GM12878 (cell line): Measurements from ENCODE around the gene TSPAN10. TPM values are rescaled to one million over a fixed set of nuclear protein-coding genes. Genes with fewer than 3 reads are reported as not detected.

ENCODE experiments used
- ATAC-seq: fragments of 200-7000 bp; cut with Tn5 transposase; 3 replicates; pipeline ENCODE4 v1.9.1; 2020; ENCODE audit warnings: mild to moderate bottlenecking, moderate library complexity
- BruUV-seq: library from RNA; stranded (reverse); fragments of 400-500 nt; replicated peaks from 2 replicates; lab custom pipeline; 2021; lab: Mats Ljungman, UMichigan
- CTCF ChIA-PET: fragments of 300-600 bp; sonication (Branson Sonifier 250); formaldehyde crosslinking; extraction: SDS; loops from one replicate; lab custom pipeline; 2021; ENCODE audit warnings: inconsistent platforms; lab: Yijun Ruan, JAX
- POLR2A ChIA-PET: fragments of 350-600 bp; formaldehyde crosslinking; extraction: SDS; loops from one replicate; lab custom pipeline; 2021; ENCODE audit warnings: inconsistent platforms; lab: Charles Lee
- RAD21 ChIA-PET: fragments of 300-600 bp; sonication (Branson Sonifier 250); formaldehyde crosslinking; loops from one replicate; lab custom pipeline; 2023; ENCODE audit warnings: antibody characterized with exemption; ENCODE audit not compliant: unreplicated experiment; lab: Charles Lee
- SMC1A ChIA-PET: fragments of 300-600 bp; sonication (Branson Sonifier 250); formaldehyde crosslinking; loops from one replicate; lab custom pipeline; 2023; ENCODE audit not compliant: unreplicated experiment, uncharacterized antibody; lab: Charles Lee
- DNase-seq: peaks from one replicate; pipeline ENCODE4 v3.0.0-alpha.2; 2011; ENCODE audit warnings: low read depth, low spot score
- FAIRE-seq: peaks from 3 replicates; lab custom pipeline; 2011; peaks lifted over from hg19 to GRCh38; lab: Jason Lieb, UNC
- H2AFZ ChIP-seq: 2 replicates; pipeline ENCODE4 v1.6.0; 2011; ENCODE audit warnings: low read depth, low read length, control low read depth; ENCODE audit not compliant: control insufficient read depth
- H3K27ac ChIP-seq: 2 replicates; pipeline ENCODE4 v1.5.1; 2011; ENCODE audit warnings: control low read depth; ENCODE audit not compliant: control insufficient read depth, insufficient read depth
- H3K27me3 ChIP-seq, 2 experiments: replicated peaks in 1 of 2; 2 replicates each; pipeline versions ENCODE4 v1.6.0 to v1.6.1; 2011; ENCODE audit warnings: low read length in 1 of 2; ENCODE audit not compliant: control insufficient read depth in 2 of 2, insufficient read depth in 2 of 2
- H3K36me3 ChIP-seq, 2 experiments: 2 replicates each; pipeline ENCODE4 v1.5.1; 2011; ENCODE audit warnings: low read length in 1 of 2; ENCODE audit not compliant: control insufficient read depth in 2 of 2, insufficient read depth in 2 of 2
- H3K4me1 ChIP-seq: 2 replicates; pipeline ENCODE4 v1.6.1; 2011; ENCODE audit warnings: mild to moderate bottlenecking, low read length, moderate library complexity, mixed read lengths; ENCODE audit not compliant: control insufficient read depth, insufficient read depth
- H3K4me2 ChIP-seq: 2 replicates; pipeline ENCODE4 v1.6.0; 2011; ENCODE audit warnings: control low read depth; ENCODE audit not compliant: control insufficient read depth, insufficient read depth
- H3K4me3 ChIP-seq: fragments of 200-600 bp; sonication (generic); 2 replicates; pipeline ENCODE4 v1.5.1; 2016
- H3K79me2 ChIP-seq: 2 replicates; pipeline ENCODE4 v1.6.0; 2011; ENCODE audit warnings: low read length; ENCODE audit not compliant: control insufficient read depth, insufficient read depth
- H3K9ac ChIP-seq: 2 replicates; pipeline ENCODE4 v1.8.0; 2011; ENCODE audit warnings: low read length, control low read depth, mixed read lengths; ENCODE audit not compliant: control insufficient read depth, insufficient read depth
- H3K9me3 ChIP-seq: replicated peaks from 3 replicates; pipeline ENCODE4 v1.5.1; 2011; ENCODE audit warnings: mild to moderate bottlenecking, low read length; ENCODE audit not compliant: control insufficient read depth, insufficient read depth
- H4K20me1 ChIP-seq: 2 replicates; pipeline ENCODE4 v1.6.0; 2011; ENCODE audit not compliant: control insufficient read depth, insufficient read depth
- BCL3 ChIP-seq: IDR thresholded peaks from 2 replicates; pipeline ENCODE4 v1.6.1; 2011; ENCODE audit warnings: borderline replicate concordance, low read depth, mild to moderate bottlenecking, moderate library complexity, low read length; ENCODE audit not compliant: insufficient read depth, poor library complexity, severe bottlenecking
- CREB1 ChIP-seq: IDR thresholded peaks from 2 replicates; pipeline ENCODE4 v1.6.1; 2012; ENCODE audit warnings: low read depth, mild to moderate bottlenecking, inconsistent platforms
- DPF2 ChIP-seq: fragments of 450-650 bp; IDR thresholded peaks from 2 replicates; pipeline ENCODE4 v1.6.1; 2017; ENCODE audit warnings: mild to moderate bottlenecking
- ETV6 ChIP-seq, 2 experiments: fragments of 450-650 bp in 1 of 2; IDR thresholded peaks in 1 of 2; conservative IDR thresholded peaks in 1 of 2; 2 replicates each; pipeline ENCODE4 v1.6.1; 2014; ENCODE audit warnings: antibody characterized with exemption in 1 of 2, borderline replicate concordance in 1 of 2, low read depth in 1 of 2, mild to moderate bottlenecking in 1 of 2, moderate library complexity in 1 of 2
- JUND ChIP-seq: IDR thresholded peaks from 2 replicates; pipeline ENCODE4 v1.6.1; 2012; ENCODE audit warnings: low read depth, mild to moderate bottlenecking, low read length, improper control_type of control experiment, moderate library complexity
- MEF2B ChIP-seq: fragments of 450-650 bp; IDR thresholded peaks from 2 replicates; pipeline ENCODE4 v1.6.1; 2018; ENCODE audit warnings: mild to moderate bottlenecking, moderate library complexity; ENCODE audit not compliant: partially characterized antibody, poor library complexity, severe bottlenecking
- MTA2 ChIP-seq: fragments of 450-650 bp; IDR thresholded peaks from 2 replicates; pipeline ENCODE4 v1.6.1; 2016; ENCODE audit warnings: low read depth, mild to moderate bottlenecking, moderate library complexity
- MYC ChIP-seq: IDR thresholded peaks from 2 replicates; pipeline ENCODE4 v1.6.1; 2011; ENCODE audit warnings: mild to moderate bottlenecking, low read length, moderate library complexity, inconsistent platforms; ENCODE audit not compliant: insufficient read depth, insufficient replicate concordance, insufficient read length, severe bottlenecking
- NFYB ChIP-seq: IDR thresholded peaks from 2 replicates; pipeline ENCODE4 v1.6.1; 2011; ENCODE audit warnings: low read depth, mild to moderate bottlenecking, low read length, improper control_type of control experiment, moderate library complexity; ENCODE audit not compliant: insufficient read depth
- RAD51 ChIP-seq: fragments of 450-650 bp; IDR thresholded peaks from 2 replicates; pipeline ENCODE4 v1.6.1; 2016; ENCODE audit warnings: moderate library complexity, mild to moderate bottlenecking, inconsistent platforms
- RB1 ChIP-seq: fragments of 450-650 bp; formaldehyde crosslinking; IDR thresholded peaks from 2 replicates; pipeline ENCODE4 v1.6.1; 2017; ENCODE audit warnings: mild to moderate bottlenecking, borderline replicate concordance
- RCOR1 ChIP-seq: conservative IDR thresholded peaks from 2 replicates; pipeline ENCODE4 v1.6.1; 2012; ENCODE audit warnings: low read depth, low read length, improper control_type of control experiment
- WGBS: methylation state at CpG from one replicate; pipeline ENCODE4 v1.1.6; 2016; ENCODE audit warnings: low lambda C conversion rate; ENCODE audit not compliant: insufficient replicate concordance, insufficient coverage; ENCODE audit errors: missing lambda C conversion rate; 5-methylcytosine and 5-hydroxymethylcytosine counted together
- in situ Hi-C: fragments of 300-500 bp; cut with MboI; formaldehyde crosslinking; loops from 9 replicates; pipeline ENCODE4 v1.14.3; 2018; ENCODE audit warnings: mixed read lengths
- intact Hi-C: fragments of 100-400 bp; cut with micrococcal nuclease; formaldehyde crosslinking; loops from one replicate; pipeline ENCODE4 v1.14.2; 2022; ENCODE audit not compliant: unreplicated experiment
- polyA plus RNA-seq, 11 experiments: library from polyadenylated mRNA; depleted of rRNA in 4 of 11; unstranded in 6 of 11; stranded (reverse) in 5 of 11; fragments of >200 nt; fragmentation: Nextera tagmentation in 4 of 11; fragmentation: Illumina TruSeq in 1 of 11; extraction: Ambion mirVana in 4 of 11; extraction: Trizol in 1 of 11; gene quantifications; 1 replicate in 1 of 11; 2 replicates in 10 of 11; pipeline versions ENCODE4 v1.2.1 to v1.2.3, GENCODE V29; 2011 to 2016; ENCODE audit warnings: inconsistent platforms in 2 of 11, missing spikeins in 2 of 11, low read depth in 1 of 11
- total RNA-seq, 4 experiments: library from RNA; depleted of rRNA in 3 of 4; stranded (reverse); fragments of >200 nt in 3 of 4; fragmentation: Illumina TruSeq in 1 of 4; extraction: Trizol in 1 of 4; gene quantifications; 2 replicates each; pipeline versions ENCODE4 v1.2.1 to v1.2.3, GENCODE V29; 2013 to 2021
- TF ChIP-seq, protein P1 (sequence below): fragments of 450-650 bp; IDR thresholded peaks from 2 replicates; pipeline ENCODE4 v1.6.1; 2017; ENCODE audit warnings: low read depth, mild to moderate bottlenecking, moderate library complexity
- TF ChIP-seq, protein P2 (sequence below): fragments of 450-650 bp; conservative IDR thresholded peaks from 2 replicates; pipeline ENCODE4 v1.6.1; 2017; ENCODE audit warnings: mild to moderate bottlenecking, moderate library complexity
- TF ChIP-seq, protein P3 (sequence below): fragments of 150-350 bp; IDR thresholded peaks from 2 replicates; pipeline ENCODE4 v1.6.1; 2016; ENCODE audit warnings: low read depth, low read length

Gene TSPAN10
- total and polyA plus RNA-seq, 10 of the 15 experiments (the other 5 are each of a cell fraction or from before 2014, with no cell fraction given): 0.13 to 0.82 (median 0.43) TPM

- no peak overlapping the region for H3K4me3 ChIP-seq
- 93% methylated on average over 9 of the region's 9 CpGs for WGBS
- ChIA-PET CTCF (interaction anchor here (0.5 to 1.0 kb wide), 2 partner anchors 15 to 236 kb away, joined by 3 read pairs; no protein-coding TSS in a partner anchor), POLR2A (interaction anchor here (1.0 kb wide), 1 partner anchor 21 kb away, joined by 3 read pairs; no protein-coding TSS in a partner anchor), SMC1A (interaction anchor here (1.0 kb wide), 1 partner anchor 40 kb away, joined by 4 read pairs; no protein-coding TSS in a partner anchor), RAD21 (interaction anchor here (0.6 kb wide), 1 partner anchor 702 kb away, joined by 3 read pairs; no protein-coding TSS in a partner anchor)
- no peaks in the 10 kb centered on the region for H4K20me1 ChIP-seq
- H2AFZ ChIP-seq: no peak overlapping the region
- H3K36me3 ChIP-seq: no peaks in the 10 kb centered on the region; a peak in 1 of 4 replicates
- no peak overlapping the region for H3K4me2 ChIP-seq
- H3K79me2 ChIP-seq: peaks cover 5% of the 10 kb centered on the region
- no peaks in the 10 kb centered on the region for H3K27me3 ChIP-seq
- peaks cover 10% of the 10 kb centered on the region for H3K4me1 ChIP-seq
- H3K9ac ChIP-seq: no peak overlapping the region
- intact Hi-C loops: no loop called here
- DNase-seq (no peak), ATAC-seq (no peak), FAIRE-seq (no peak)
- no peak overlapping the region for H3K27ac ChIP-seq
- in situ Hi-C loops: no loop called here
- BruUV-seq: no TSS peak
- no peaks in the 10 kb centered on the region for H3K9me3 ChIP-seq
- no peak for TF ChIP-seq DPF2
- TF ChIP-seq, protein P1, sequence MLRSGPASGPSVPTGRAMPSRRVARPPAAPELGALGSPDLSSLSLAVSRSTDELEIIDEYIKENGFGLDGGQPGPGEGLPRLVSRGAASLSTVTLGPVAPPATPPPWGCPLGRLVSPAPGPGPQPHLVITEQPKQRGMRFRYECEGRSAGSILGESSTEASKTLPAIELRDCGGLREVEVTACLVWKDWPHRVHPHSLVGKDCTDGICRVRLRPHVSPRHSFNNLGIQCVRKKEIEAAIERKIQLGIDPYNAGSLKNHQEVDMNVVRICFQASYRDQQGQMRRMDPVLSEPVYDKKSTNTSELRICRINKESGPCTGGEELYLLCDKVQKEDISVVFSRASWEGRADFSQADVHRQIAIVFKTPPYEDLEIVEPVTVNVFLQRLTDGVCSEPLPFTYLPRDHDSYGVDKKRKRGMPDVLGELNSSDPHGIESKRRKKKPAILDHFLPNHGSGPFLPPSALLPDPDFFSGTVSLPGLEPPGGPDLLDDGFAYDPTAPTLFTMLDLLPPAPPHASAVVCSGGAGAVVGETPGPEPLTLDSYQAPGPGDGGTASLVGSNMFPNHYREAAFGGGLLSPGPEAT: no peak
- TF ChIP-seq RCOR1: no peak
- no peak for TF ChIP-seq ETV6 (conservative IDR thresholded peaks at IDR 0.05 in 1 of 2, IDR thresholded peaks at IDR 0.05 in 1 of 2; ENCODE audit: borderline replicate concordance in 1 of 2, low read depth in 1 of 2)
- no peak for TF ChIP-seq MYC
- no peak for TF ChIP-seq CREB1
- TF ChIP-seq, protein P2, sequence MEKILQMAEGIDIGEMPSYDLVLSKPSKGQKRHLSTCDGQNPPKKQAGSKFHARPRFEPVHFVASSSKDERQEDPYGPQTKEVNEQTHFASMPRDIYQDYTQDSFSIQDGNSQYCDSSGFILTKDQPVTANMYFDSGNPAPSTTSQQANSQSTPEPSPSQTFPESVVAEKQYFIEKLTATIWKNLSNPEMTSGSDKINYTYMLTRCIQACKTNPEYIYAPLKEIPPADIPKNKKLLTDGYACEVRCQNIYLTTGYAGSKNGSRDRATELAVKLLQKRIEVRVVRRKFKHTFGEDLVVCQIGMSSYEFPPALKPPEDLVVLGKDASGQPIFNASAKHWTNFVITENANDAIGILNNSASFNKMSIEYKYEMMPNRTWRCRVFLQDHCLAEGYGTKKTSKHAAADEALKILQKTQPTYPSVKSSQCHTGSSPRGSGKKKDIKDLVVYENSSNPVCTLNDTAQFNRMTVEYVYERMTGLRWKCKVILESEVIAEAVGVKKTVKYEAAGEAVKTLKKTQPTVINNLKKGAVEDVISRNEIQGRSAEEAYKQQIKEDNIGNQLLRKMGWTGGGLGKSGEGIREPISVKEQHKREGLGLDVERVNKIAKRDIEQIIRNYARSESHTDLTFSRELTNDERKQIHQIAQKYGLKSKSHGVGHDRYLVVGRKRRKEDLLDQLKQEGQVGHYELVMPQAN: no peak
- no peak for TF ChIP-seq MTA2
- TF ChIP-seq MEF2B: no peak
- TF ChIP-seq, protein P3, sequence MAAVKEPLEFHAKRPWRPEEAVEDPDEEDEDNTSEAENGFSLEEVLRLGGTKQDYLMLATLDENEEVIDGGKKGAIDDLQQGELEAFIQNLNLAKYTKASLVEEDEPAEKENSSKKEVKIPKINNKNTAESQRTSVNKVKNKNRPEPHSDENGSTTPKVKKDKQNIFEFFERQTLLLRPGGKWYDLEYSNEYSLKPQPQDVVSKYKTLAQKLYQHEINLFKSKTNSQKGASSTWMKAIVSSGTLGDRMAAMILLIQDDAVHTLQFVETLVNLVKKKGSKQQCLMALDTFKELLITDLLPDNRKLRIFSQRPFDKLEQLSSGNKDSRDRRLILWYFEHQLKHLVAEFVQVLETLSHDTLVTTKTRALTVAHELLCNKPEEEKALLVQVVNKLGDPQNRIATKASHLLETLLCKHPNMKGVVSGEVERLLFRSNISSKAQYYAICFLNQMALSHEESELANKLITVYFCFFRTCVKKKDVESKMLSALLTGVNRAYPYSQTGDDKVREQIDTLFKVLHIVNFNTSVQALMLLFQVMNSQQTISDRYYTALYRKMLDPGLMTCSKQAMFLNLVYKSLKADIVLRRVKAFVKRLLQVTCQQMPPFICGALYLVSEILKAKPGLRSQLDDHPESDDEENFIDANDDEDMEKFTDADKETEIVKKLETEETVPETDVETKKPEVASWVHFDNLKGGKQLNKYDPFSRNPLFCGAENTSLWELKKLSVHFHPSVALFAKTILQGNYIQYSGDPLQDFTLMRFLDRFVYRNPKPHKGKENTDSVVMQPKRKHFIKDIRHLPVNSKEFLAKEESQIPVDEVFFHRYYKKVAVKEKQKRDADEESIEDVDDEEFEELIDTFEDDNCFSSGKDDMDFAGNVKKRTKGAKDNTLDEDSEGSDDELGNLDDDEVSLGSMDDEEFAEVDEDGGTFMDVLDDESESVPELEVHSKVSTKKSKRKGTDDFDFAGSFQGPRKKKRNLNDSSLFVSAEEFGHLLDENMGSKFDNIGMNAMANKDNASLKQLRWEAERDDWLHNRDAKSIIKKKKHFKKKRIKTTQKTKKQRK: no peak
- TF ChIP-seq NFYB: no peak
- no peak for TF ChIP-seq RB1
- no peak for TF ChIP-seq RAD51
- no peak for TF ChIP-seq BCL3
- no peak for TF ChIP-seq JUND
Observed at GRCh38 chr17:81660441-81660840, 23.4 kb downstream of the TSPAN10 start.
